AG09319 (cell line): ENCODE data around the gene C8G.

Source experiments
- DNase-seq: peaks from one replicate; pipeline ENCODE4 v3.0.0-alpha.2; 2010; ENCODE audit warnings: low read depth; ENCODE audit errors: extremely low read depth
- CTCF ChIP-seq: IDR thresholded peaks from 2 replicates; pipeline ENCODE4 v1.5.1; 2011; ENCODE audit warnings: low read depth, mild to moderate bottlenecking, inconsistent platforms, low read length, moderate library complexity

The C8G gene

DNA sequence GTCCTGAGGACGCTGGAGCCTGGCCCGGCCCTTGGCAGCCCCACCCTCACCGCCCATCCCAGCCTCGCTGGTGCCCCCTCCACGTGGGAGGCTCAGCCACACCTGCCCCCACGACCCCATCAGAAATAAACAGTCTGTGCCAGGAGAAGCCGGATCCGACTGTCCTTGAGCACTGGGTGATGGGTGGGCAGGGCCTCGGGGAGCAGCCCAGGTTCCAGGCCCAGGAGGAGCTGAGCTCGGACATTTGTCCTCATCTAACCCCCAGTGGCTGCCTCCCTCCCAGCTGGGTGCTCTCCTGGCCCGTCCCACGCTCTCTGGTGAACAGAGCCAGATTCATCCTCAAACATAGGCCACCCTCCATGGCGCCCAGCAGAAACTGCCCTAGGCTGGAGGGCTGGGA lies 27.7 kb downstream of the C8G start:
- DNase-seq = no peak
- no peak for TF ChIP-seq CTCF

- TF ChIP-seq CTCF = no peak
Measured at GRCh38 chr9:136973618-136974617, 28.9 kb downstream of the C8G start.

GRCh38 chr9:136974817-136975535 lies 29.9 kb downstream of the C8G start:
- TF ChIP-seq CTCF = no peak
- no peak for DNase-seq

More at GRCh38 chr9:136973618-136974617, 28.9 kb downstream of the C8G start:
- no peak for DNase-seq

DNA sequence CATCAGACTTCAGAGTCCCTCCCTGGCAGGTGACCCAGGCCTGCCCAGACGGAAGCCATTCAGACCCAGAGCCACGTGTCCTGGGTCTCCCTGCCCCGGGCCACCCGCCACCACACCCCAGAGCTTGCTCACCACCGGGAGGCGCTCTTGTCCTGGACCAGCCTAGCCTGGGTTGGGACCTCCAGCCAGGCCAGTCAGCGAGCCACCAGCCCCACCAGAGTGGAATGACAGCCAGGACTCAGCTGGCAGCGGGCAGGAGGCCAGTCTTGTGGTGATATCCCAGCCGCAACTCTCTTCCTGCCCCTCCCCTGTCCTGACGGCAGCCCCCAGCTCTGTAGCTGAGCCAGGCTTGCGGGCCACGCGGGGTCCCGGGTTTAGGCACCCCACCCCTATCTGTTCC lies 30.6 kb downstream of the C8G start:
- TF ChIP-seq CTCF = no peak
- DNase-seq = no peak

DNA sequence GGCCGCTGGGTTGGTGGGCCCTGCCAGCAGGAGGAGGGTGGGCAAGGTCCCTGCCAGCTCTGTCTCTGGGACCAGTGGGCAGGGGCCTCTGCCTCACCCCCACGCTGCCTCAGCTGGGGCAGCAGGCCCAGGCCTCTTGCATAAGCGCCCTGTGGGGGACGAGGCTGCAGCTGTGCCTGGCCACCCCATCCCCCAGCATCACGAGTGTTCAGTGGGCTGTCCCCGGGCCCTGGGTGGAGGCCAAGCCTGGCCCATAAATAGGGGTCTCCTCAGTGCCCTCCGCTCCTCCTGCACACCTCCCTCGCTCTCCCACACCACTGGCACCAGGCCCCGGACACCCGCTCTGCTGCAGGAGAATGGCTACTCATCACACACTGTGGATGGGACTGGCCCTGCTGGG lies 32.2 kb downstream of the C8G start, which contains the start of gene PTGDS:
Gene PTGDS, plus strand, starts transcription at position 282 of the 400 bp plus-strand sequence. Its CDS starts 75 bp downstream, at position 357.
- no peak for DNase-seq
- TF ChIP-seq CTCF = no peak

GRCh38 chr9:136977649-136978072 lies 32.6 kb downstream of the C8G start:
- TF ChIP-seq CTCF = no peak
- DNase-seq = no peak
